Measurements from ENCODE around the gene CD19. TPM values are rescaled to one million over a fixed set of nuclear protein-coding genes. Genes with fewer than 3 reads are reported as not detected.
A peak's percentile ranks its signal among the peaks of the same experiment; 100 is the strongest.
"Not testable (repeated sequence)": the region's sequence is repeated elsewhere in the genome, so short reads cannot be mapped to it uniquely, and the experiment has no call there.

CD19 gene
- total RNA-seq, 2 donors from 2014 or later = 2.1 TPM; not detected in 1

- H3K27me3 Mint-ChIP-seq = no peaks in the 10 kb centered on the region
- H3K36me3 Mint-ChIP-seq (ENCODE audit: low read depth) = peaks cover 41% of the 10 kb centered on the region
- H3K4me3 Mint-ChIP-seq = peak overlapping the region; percentile 100
- H3K4me1 Mint-ChIP-seq = peaks cover 14% of the 10 kb centered on the region
- H3K27ac Mint-ChIP-seq = peak overlapping the region; percentile 71
- H3K9me3 Mint-ChIP-seq = no peaks in the 10 kb centered on the region
- ATAC-seq (replicated peaks) = no peak
These were observed 7.9 kb upstream of the CD19 start for GRCh38 chr16:28923652-28924398.

GRCh38 chr16:28924399-28924761 is 7.4 kb upstream of the CD19 start:
- Mint-ChIP-seq H3K27me3 (no peaks in the 10 kb centered on the region), H3K27ac (peak overlapping the region; percentile 100), H3K9me3 (no peaks in the 10 kb centered on the region), H3K4me1 (peaks cover 14% of the 10 kb centered on the region), H3K4me3 (peak overlapping the region; percentile 100), H3K36me3 (ENCODE audit: low read depth) (peaks cover 35% of the 10 kb centered on the region)
- ATAC-seq (replicated peaks) = no peak

GRCh38 chr16:28924762-28925385 is 6.9 kb upstream of the CD19 start, which contains the start of gene RABEP2:
RABEP2 (minus strand) TSS chr16:28925238; CDS start chr16:28925163, 75 bp downstream.
- Mint-ChIP-seq H3K9me3 (no peaks in the 10 kb centered on the region), H3K36me3 (ENCODE audit: low read depth) (peaks cover 30% of the 10 kb centered on the region), H3K4me3 (peak within 1 kb of the TSS; percentile 100), H3K27ac (peak within 1 kb of the TSS; percentile 100), H3K27me3 (no peaks in the 10 kb centered on the region), H3K4me1 (peaks cover 14% of the 10 kb centered on the region)
- ATAC-seq (replicated peaks) = peak; percentile 89

GRCh38 chr16:28925386-28926228 is 6.2 kb upstream of the CD19 start:
- Mint-ChIP-seq H3K36me3 (ENCODE audit: low read depth) (peaks cover 29% of the 10 kb centered on the region), H3K4me3 (peak overlapping the region; percentile 100), H3K9me3 (no peaks in the 10 kb centered on the region), H3K27ac (peak overlapping the region; percentile 100), H3K27me3 (no peaks in the 10 kb centered on the region), H3K4me1 (peaks cover 14% of the 10 kb centered on the region)
- ATAC-seq (replicated peaks) = peak; percentile 78

- ATAC-seq (replicated peaks); H3K9me3 Mint-ChIP-seq; H3K27me3 Mint-ChIP-seq: not testable (repeated sequence)
- peak overlapping the region; percentile 100 for H3K4me3 Mint-ChIP-seq
- H3K4me1 Mint-ChIP-seq = peaks cover 14% of the 10 kb centered on the region
- peak overlapping the region; percentile 100 for H3K27ac Mint-ChIP-seq
- H3K36me3 Mint-ChIP-seq (ENCODE audit: low read depth) = peaks cover 24% of the 10 kb centered on the region
These were observed 5.5 kb upstream of the CD19 start for GRCh38 chr16:28926284-28926683.

GRCh38 chr16:28927815-28928214 is 4.0 kb upstream of the CD19 start:
- Mint-ChIP-seq H3K27me3 (no peaks in the 10 kb centered on the region), H3K4me1 (peaks cover 14% of the 10 kb centered on the region), H3K4me3 (no peak overlapping the region), H3K9me3 (no peaks in the 10 kb centered on the region), H3K36me3 (ENCODE audit: low read depth) (peaks cover 19% of the 10 kb centered on the region), H3K27ac (no peak overlapping the region)
- ATAC-seq (replicated peaks) = no peak

GRCh38 chr16:28930203-28930602 is 1.6 kb upstream of the CD19 start:
- Mint-ChIP-seq H3K9me3 (no peaks in the 10 kb centered on the region), H3K36me3 (ENCODE audit: low read depth) (peaks cover 6% of the 10 kb centered on the region), H3K27ac (peak overlapping the region; percentile 86), H3K4me3 (no peak overlapping the region), H3K4me1 (peaks cover 16% of the 10 kb centered on the region), H3K27me3 (no peaks in the 10 kb centered on the region)
- ATAC-seq (replicated peaks) = no peak

GRCh38 chr16:28930652-28931051 is 1.1 kb upstream of the CD19 start:
- ATAC-seq (replicated peaks) = no peak
- H3K27ac Mint-ChIP-seq = peak overlapping the region; percentile 86

GRCh38 chr16:28932339-28933141 is 769 bp downstream of the CD19 start:
- no peaks in the 10 kb centered on the region for H3K27me3 Mint-ChIP-seq
- no peak for ATAC-seq (replicated peaks)
- H3K36me3 Mint-ChIP-seq (ENCODE audit: low read depth) = no peaks in the 10 kb centered on the region
- H3K27ac Mint-ChIP-seq = no peak overlapping the region
- H3K4me3 Mint-ChIP-seq = no peak overlapping the region
- peaks cover 20% of the 10 kb centered on the region for H3K4me1 Mint-ChIP-seq
- H3K9me3 Mint-ChIP-seq = no peaks in the 10 kb centered on the region

More at GRCh38 chr16:28930652-28931051, 1.1 kb upstream of the CD19 start:
- Mint-ChIP-seq H3K36me3 (ENCODE audit: low read depth) (peaks cover 3% of the 10 kb centered on the region), H3K27me3 (no peaks in the 10 kb centered on the region), H3K4me1 (peaks cover 18% of the 10 kb centered on the region), H3K9me3 (no peaks in the 10 kb centered on the region), H3K4me3 (no peak overlapping the region)

GRCh38 chr16:28933171-28933570 is 1.4 kb downstream of the CD19 start:
- H3K27ac Mint-ChIP-seq = no peak overlapping the region
- H3K4me3 Mint-ChIP-seq = no peak overlapping the region
- H3K9me3 Mint-ChIP-seq = no peaks in the 10 kb centered on the region
- peaks cover 20% of the 10 kb centered on the region for H3K4me1 Mint-ChIP-seq
- H3K36me3 Mint-ChIP-seq (ENCODE audit: low read depth) = no peaks in the 10 kb centered on the region
- H3K27me3 Mint-ChIP-seq = no peaks in the 10 kb centered on the region
- no peak for ATAC-seq (replicated peaks)

- no peak for ATAC-seq (replicated peaks)
- Mint-ChIP-seq H3K27me3 (no peaks in the 10 kb centered on the region), H3K4me1 (peaks cover 20% of the 10 kb centered on the region), H3K27ac (peak overlapping the region; percentile 81), H3K4me3 (peak overlapping the region; percentile 87), H3K36me3 (ENCODE audit: low read depth) (no peaks in the 10 kb centered on the region), H3K9me3 (no peaks in the 10 kb centered on the region)
These were observed 3.6 kb downstream of the CD19 start for GRCh38 chr16:28935346-28935745.

- peak; percentile 99 for ATAC-seq (replicated peaks)
- peak overlapping the region; percentile 81 for H3K27ac Mint-ChIP-seq
These were observed 4.4 kb downstream of the CD19 start for GRCh38 chr16:28935924-28936783.

GRCh38 chr16:28936784-28937155 is 5.0 kb downstream of the CD19 start:
- peak overlapping the region; percentile 81 for H3K27ac Mint-ChIP-seq
- ATAC-seq (replicated peaks) = no peak

More at GRCh38 chr16:28935924-28936783, 4.4 kb downstream of the CD19 start:
- Mint-ChIP-seq H3K4me1 (peaks cover 20% of the 10 kb centered on the region), H3K4me3 (peak overlapping the region; percentile 87), H3K36me3 (ENCODE audit: low read depth) (no peaks in the 10 kb centered on the region), H3K27me3 (no peaks in the 10 kb centered on the region), H3K9me3 (no peaks in the 10 kb centered on the region)

More at GRCh38 chr16:28936784-28937155, 5.0 kb downstream of the CD19 start:
- peaks cover 20% of the 10 kb centered on the region for H3K4me1 Mint-ChIP-seq
- H3K9me3 Mint-ChIP-seq = no peaks in the 10 kb centered on the region
- H3K27me3 Mint-ChIP-seq = no peaks in the 10 kb centered on the region
- H3K4me3 Mint-ChIP-seq = peak overlapping the region; percentile 87
- H3K36me3 Mint-ChIP-seq (ENCODE audit: low read depth) = no peaks in the 10 kb centered on the region
